K562 (cell line): ENCODE measurements around the gene EFNA5. TPM values are rescaled to one million over a fixed set of nuclear protein-coding genes. Genes with fewer than 3 reads are reported as not detected.

Experiments
- ATAC-seq: fragments of 200-7000 bp; cut with Tn5 transposase; 3 replicates; pipeline ENCODE4 v1.9.1; 2020; ENCODE audit warnings: moderate library complexity
- BruUV-seq: library from RNA; stranded (reverse); fragments of 400-500 nt; replicated peaks from 2 replicates; lab custom pipeline; 2021; lab: Mats Ljungman, UMichigan
- CTCF ChIA-PET: fragments of 300-600 bp; formaldehyde crosslinking; extraction: SDS; loops from one replicate; lab custom pipeline; 2021; ENCODE audit warnings: low intra/inter-chr PET ratio; lab: Yijun Ruan, JAX
- POLR2A ChIA-PET: fragments of 300-600, 350-650 bp; sonication (Branson Sonifier 250); formaldehyde crosslinking; extraction: SDS; loops from one replicate; lab custom pipeline; 2021; ENCODE audit warnings: antibody characterized with exemption, inconsistent platforms; lab: Yijun Ruan, JAX
- DNase-seq, 4 experiments: peaks; one replicate each; pipeline versions ENCODE4 v3.0.0 to v3.0.0-alpha.2; 2011 to 2018; ENCODE audit warnings: low spot score in 3 of 4, mixed read lengths in 3 of 4; ENCODE audit errors: extremely low read depth in 1 of 4
- FAIRE-seq: peaks from 2 replicates; lab custom pipeline; 2011; peaks lifted over from hg19 to GRCh38; lab: Jason Lieb, UNC
- H2AFZ ChIP-seq: 2 replicates; pipeline ENCODE4 v1.6.0; 2011; ENCODE audit warnings: low read depth, low read length, control low read depth, inconsistent platforms
- H3K27ac ChIP-seq: fragments of 200-600 bp; 3 replicates; pipeline ENCODE4 v1.8.0; 2011; ENCODE audit warnings: low read depth, mild to moderate bottlenecking, control low read depth, inconsistent platforms, low read length, moderate library complexity, mixed read lengths; ENCODE audit errors: extremely low read depth
- H3K27me3 ChIP-seq, 2 experiments: fragments of 300-600 bp in 1 of 2; 2 replicates in 1 of 2; 3 replicates in 1 of 2; pipeline versions ENCODE4 v1.6.0 to v1.8.0; 2011; ENCODE audit warnings: inconsistent platforms in 2 of 2, low read length in 2 of 2, mild to moderate bottlenecking in 1 of 2, mixed read lengths in 1 of 2, moderate library complexity in 1 of 2; ENCODE audit not compliant: control insufficient read depth in 2 of 2, insufficient read depth in 2 of 2
- H3K36me3 ChIP-seq: fragments of 300-600 bp; 3 replicates; pipeline ENCODE4 v1.8.0; 2011; ENCODE audit warnings: mild to moderate bottlenecking, low read length, inconsistent platforms; ENCODE audit not compliant: control insufficient read depth, insufficient read depth
- H3K4me1 ChIP-seq, 2 experiments: fragments of 200-600 bp in 1 of 2; replicated peaks in 1 of 2; 2 replicates in 1 of 2; 3 replicates in 1 of 2; pipeline versions ENCODE4 v1.5.1 to v1.8.0; 2011; ENCODE audit warnings: inconsistent platforms in 2 of 2, low read length in 2 of 2, mild to moderate bottlenecking in 1 of 2, mixed read lengths in 1 of 2, moderate library complexity in 1 of 2; ENCODE audit not compliant: control insufficient read depth in 2 of 2, insufficient read depth in 2 of 2
- H3K4me2 ChIP-seq: 2 replicates; pipeline ENCODE4 v1.6.1; 2011; ENCODE audit warnings: low read length, control low read depth, inconsistent platforms, mixed read lengths; ENCODE audit not compliant: insufficient read depth
- H3K4me3 ChIP-seq: fragments of 200-600 bp; sonication (generic), shearing (Covaris generic); 2 replicates; pipeline ENCODE4 v1.5.1; 2016; ENCODE audit warnings: control low read depth, inconsistent platforms
- H3K79me2 ChIP-seq: fragments of 200-600 bp; 3 replicates; pipeline ENCODE4 v1.8.0; 2011; ENCODE audit warnings: low read length, inconsistent platforms; ENCODE audit not compliant: control insufficient read depth, insufficient read depth
- H3K9ac ChIP-seq, 2 experiments: 2 replicates each; pipeline versions ENCODE4 v1.6.0 to v1.6.1; 2011; ENCODE audit warnings: low read depth in 2 of 2, low read length in 2 of 2, control low read depth in 1 of 2, inconsistent platforms in 1 of 2, mild to moderate bottlenecking in 1 of 2, mixed read lengths in 1 of 2; ENCODE audit not compliant: insufficient read depth in 1 of 2
- H3K9me1 ChIP-seq: one replicate; pipeline ENCODE4 v1.6.0; 2011; ENCODE audit warnings: inconsistent platforms, mild to moderate bottlenecking, low read length, moderate library complexity; ENCODE audit not compliant: control insufficient read depth, insufficient read depth
- H3K9me3 ChIP-seq: replicated peaks from 2 replicates; pipeline ENCODE4 v1.5.1; 2011; ENCODE audit warnings: low read depth, low read length, inconsistent platforms; ENCODE audit not compliant: control insufficient read depth, insufficient read depth
- H4K20me1 ChIP-seq: replicated peaks from 2 replicates; pipeline ENCODE4 v1.6.1; 2011; ENCODE audit warnings: low read length, inconsistent platforms, mixed read lengths; ENCODE audit not compliant: control insufficient read depth, insufficient read depth
- CTBP1 ChIP-seq: fragments of 450-650 bp; IDR thresholded peaks from 2 replicates; pipeline ENCODE4 v1.6.1; 2016; ENCODE audit warnings: borderline replicate concordance
- HNRNPUL1 ChIP-seq: fragments of 200-400 bp; formaldehyde crosslinking; IDR thresholded peaks from 2 replicates; pipeline ENCODE4 v1.6.1; 2017; ENCODE audit warnings: low read length
- IFI16 ChIP-seq: fragments of 250-450 bp; sonication (Bioruptor Pico); IDR thresholded peaks from 2 replicates; pipeline ENCODE4 v2.1.2; 2022; ENCODE audit warnings: mild to moderate bottlenecking, inconsistent platforms
- MECOM ChIP-seq: fragments of 250-450 bp; sonication (Bioruptor Pico); IDR thresholded peaks from 2 replicates; pipeline ENCODE4 v1.8.0; 2022; ENCODE audit warnings: inconsistent platforms
- MTF1 ChIP-seq: fragments of 250-450 bp; sonication (Bioruptor Pico); IDR thresholded peaks from 2 replicates; pipeline ENCODE4 v1.9.0; 2021; ENCODE audit warnings: moderate library complexity, mild to moderate bottlenecking, inconsistent platforms, borderline replicate concordance
- PHB ChIP-seq: fragments of 250-450 bp; sonication (Bioruptor Pico); IDR thresholded peaks from 2 replicates; pipeline ENCODE4 v1.5.0; 2021
- PHF20 ChIP-seq: fragments of 450-650 bp; IDR thresholded peaks from 2 replicates; pipeline ENCODE4 v1.6.1; 2018; ENCODE audit not compliant: partially characterized antibody
- PTBP1 ChIP-seq: fragments of 200-400 bp; formaldehyde crosslinking; IDR thresholded peaks from 2 replicates; pipeline ENCODE4 v1.6.1; 2017; ENCODE audit warnings: low read depth, low read length
- SMARCC2 ChIP-seq: fragments of 450-650 bp; IDR thresholded peaks from 2 replicates; pipeline ENCODE4 v1.6.1; 2017; ENCODE audit warnings: antibody characterized with exemption, moderate library complexity, mild to moderate bottlenecking, low read depth
- SNIP1 ChIP-seq: fragments of 450-650 bp; IDR thresholded peaks from 2 replicates; pipeline ENCODE4 v1.7.1; 2017; ENCODE audit warnings: low read depth, mild to moderate bottlenecking
- SRSF7 ChIP-seq: fragments of 200-400 bp; formaldehyde crosslinking; optimal IDR thresholded peaks from 2 replicates; pipeline ENCODE3; 2017; ENCODE audit warnings: mild to moderate bottlenecking, low read depth, low read length
- TCF3 ChIP-seq: sonication (generic); formaldehyde crosslinking; IDR thresholded peaks from 2 replicates; pipeline ENCODE4 v1.4.0; 2020; ENCODE audit warnings: mild to moderate bottlenecking, missing genetic modification reagents
- ZNF140 ChIP-seq: fragments of 250-450 bp; sonication (Bioruptor Pico); IDR thresholded peaks from 2 replicates; pipeline ENCODE4 v1.8.0; 2021; ENCODE audit warnings: moderate library complexity, mild to moderate bottlenecking, inconsistent platforms
- ZNF175 ChIP-seq: fragments of 200-800 bp; sonication (Bioruptor generic); IDR thresholded peaks from 2 replicates; pipeline ENCODE4 v1.6.1; 2016; ENCODE audit warnings: low read depth, mild to moderate bottlenecking, missing genetic modification characterization, missing compliant biosample characterization
- WGBS: fragments of 100-300 bp; shearing (Covaris generic); methylation state at CpG from one replicate; pipeline ENCODE4 v1.1.6; 2016; ENCODE audit warnings: low coverage, mixed read lengths; ENCODE audit not compliant: insufficient coverage; ENCODE audit errors: missing lambda C conversion rate; 5-methylcytosine and 5-hydroxymethylcytosine counted together
- in situ Hi-C: fragments of 300-500 bp; cut with MboI; formaldehyde crosslinking; loops from 4 replicates; pipeline ENCODE4 v1.15.0; 2018; ENCODE audit warnings: inconsistent platforms, mixed read lengths
- intact Hi-C: fragments of 100-400 bp; cut with micrococcal nuclease; formaldehyde crosslinking; loops from 2 replicates; pipeline ENCODE4 v1.14.2; 2022
- polyA plus RNA-seq, 8 experiments: library from polyadenylated mRNA; depleted of rRNA in 4 of 8; stranded (reverse) in 5 of 8; unstranded in 3 of 8; fragments of >200 nt; fragmentation: Nextera tagmentation in 2 of 8; fragmentation: Illumina TruSeq in 1 of 8; extraction: Ambion mirVana in 2 of 8; extraction: Trizol in 1 of 8; gene quantifications; 2 replicates each; pipeline versions ENCODE4 v1.2.1 to v1.2.3, GENCODE V29; 2011 to 2014; ENCODE audit warnings: inconsistent platforms in 1 of 8, missing spikeins in 1 of 8
- total RNA-seq, 7 experiments: library from RNA; depleted of rRNA in 6 of 7; stranded (reverse); fragments of >200 nt in 6 of 7; fragmentation: Illumina TruSeq in 2 of 7; extraction: Trizol in 2 of 7; gene quantifications; 2 replicates each; pipeline versions ENCODE4 v1.2.1 to v1.2.3, GENCODE V29; 2011 to 2021; ENCODE audit warnings: low replicate concordance in 1 of 7
- TF ChIP-seq, protein P1 (sequence below): fragments of 250-450 bp; sonication (Bioruptor Pico); IDR thresholded peaks from 2 replicates; pipeline ENCODE4 v1.4.0; 2020; ENCODE audit warnings: borderline replicate concordance
- TF ChIP-seq, protein P2 (sequence below): fragments of 450-650 bp; formaldehyde crosslinking; IDR thresholded peaks from 2 replicates; pipeline ENCODE4 v1.4.0; 2022; ENCODE audit warnings: mild to moderate bottlenecking, moderate library complexity

EFNA5 gene
- total and polyA plus RNA-seq, 9 of the 15 experiments (the other 6 are each of a cell fraction or from before 2014, with no cell fraction given), result 0.20 TPM; not detected in 8

DNA sequence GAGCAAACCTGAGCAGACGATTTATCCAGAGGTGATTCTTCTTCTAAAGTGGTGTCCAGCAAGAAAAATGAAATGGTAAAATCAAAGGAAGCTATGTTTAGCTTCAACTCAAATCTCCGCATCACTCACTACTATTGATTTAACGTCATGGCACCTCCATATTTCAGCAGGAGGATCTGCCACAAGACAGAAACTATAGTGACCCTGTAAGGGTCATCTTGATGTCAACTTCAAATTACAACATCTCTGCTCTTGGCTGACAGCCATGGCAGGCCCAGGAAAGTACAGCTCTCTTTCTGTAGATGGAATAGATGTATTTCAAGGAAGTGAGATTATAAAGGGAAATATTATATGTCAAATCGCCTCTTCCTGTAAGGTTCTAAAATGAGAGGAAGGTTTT, 10.1 kb upstream of the EFNA5 start:
- ChIA-PET CTCF (no interaction called here), POLR2A (no interaction called here)
- WGBS, result 0% methylated on average over 4 of the region's 4 CpGs
- Histone ChIP-seq H3K9me3 (no peaks in the 10 kb centered on the region), H3K36me3 (no peaks in the 10 kb centered on the region), H3K4me2 (no peak overlapping the region), H3K27ac (no peak overlapping the region), H2AFZ (no peak overlapping the region), H3K4me1 (no peaks in the 10 kb centered on the region), H3K27me3 (no peaks in the 10 kb centered on the region), H3K9me1 (no peaks in the 10 kb centered on the region), H3K9ac (no peak overlapping the region), H3K4me3 (no peak overlapping the region), H3K79me2 (no peaks in the 10 kb centered on the region), H4K20me1 (no peaks in the 10 kb centered on the region)
- TF ChIP-seq, protein P1, sequence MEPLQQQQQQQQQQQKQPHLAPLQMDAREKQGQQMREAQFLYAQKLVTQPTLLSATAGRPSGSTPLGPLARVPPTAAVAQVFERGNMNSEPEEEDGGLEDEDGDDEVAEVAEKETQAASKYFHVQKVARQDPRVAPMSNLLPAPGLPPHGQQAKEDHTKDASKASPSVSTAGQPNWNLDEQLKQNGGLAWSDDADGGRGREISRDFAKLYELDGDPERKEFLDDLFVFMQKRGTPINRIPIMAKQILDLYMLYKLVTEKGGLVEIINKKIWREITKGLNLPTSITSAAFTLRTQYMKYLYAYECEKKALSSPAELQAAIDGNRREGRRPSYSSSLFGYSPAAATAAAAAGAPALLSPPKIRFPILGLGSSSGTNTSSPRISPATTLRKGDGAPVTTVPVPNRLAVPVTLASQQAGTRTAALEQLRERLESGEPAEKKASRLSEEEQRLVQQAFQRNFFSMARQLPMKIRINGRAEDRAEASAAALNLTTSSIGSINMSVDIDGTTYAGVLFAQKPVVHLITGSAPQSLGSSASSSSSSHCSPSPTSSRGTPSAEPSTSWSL (CRISPR knock-in tag), result no peak
- TF ChIP-seq SRSF7 (no peak), PTBP1 (no peak), IFI16 (no peak), HNRNPUL1 (no peak), ZNF140 (CRISPR knock-in tag) (no peak), SMARCC2 (no peak), TCF3 (CRISPR knock-in tag) (no peak), ZNF175 (CRISPR knock-in tag) (no peak), CTBP1 (no peak), SNIP1 (no peak), MECOM (CRISPR knock-in tag) (no peak), PHF20 (no peak), MTF1 (CRISPR knock-in tag) (no peak), PHB (CRISPR knock-in tag) (no peak)
- TF ChIP-seq, protein P2, sequence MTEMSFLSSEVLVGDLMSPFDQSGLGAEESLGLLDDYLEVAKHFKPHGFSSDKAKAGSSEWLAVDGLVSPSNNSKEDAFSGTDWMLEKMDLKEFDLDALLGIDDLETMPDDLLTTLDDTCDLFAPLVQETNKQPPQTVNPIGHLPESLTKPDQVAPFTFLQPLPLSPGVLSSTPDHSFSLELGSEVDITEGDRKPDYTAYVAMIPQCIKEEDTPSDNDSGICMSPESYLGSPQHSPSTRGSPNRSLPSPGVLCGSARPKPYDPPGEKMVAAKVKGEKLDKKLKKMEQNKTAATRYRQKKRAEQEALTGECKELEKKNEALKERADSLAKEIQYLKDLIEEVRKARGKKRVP (CRISPR knock-in tag), result no peak
- FAIRE-seq (no peak), ATAC-seq (no peak), DNase-seq (no peak)
- in situ Hi-C loops, result no loop called here
- intact Hi-C loops, result no loop called here
- BruUV-seq, result no TSS peak
